IMR-90 (cell line): ENCODE measurements around the gene LLGL2. TPM values are rescaled to one million over a fixed set of nuclear protein-coding genes. Genes with fewer than 3 reads are reported as not detected.

Source experiments
- ATAC-seq: fragments of 200-7000 bp; cut with Tn5 transposase; 2 replicates; pipeline ENCODE4 v1.9.1; 2020; ENCODE audit warnings: low read depth, mild to moderate bottlenecking, moderate library complexity
- BruUV-seq: library from RNA; stranded (reverse); fragments of 400-500 nt; replicated peaks from 2 replicates; lab custom pipeline; 2021; lab: Mats Ljungman, UMichigan
- CTCF ChIA-PET: fragments of 300-600 bp; formaldehyde crosslinking; extraction: SDS; loops from one replicate; lab custom pipeline; 2021; ENCODE audit warnings: antibody characterized with exemption; lab: Yijun Ruan, JAX
- POLR2A ChIA-PET: fragments of 300-600 bp; sonication (Branson Sonifier 250); formaldehyde crosslinking; loops from one replicate; lab custom pipeline; 2022; ENCODE audit warnings: antibody characterized with exemption; ENCODE audit not compliant: unreplicated experiment; lab: Charles Lee
- DNase-seq: peaks from one replicate; pipeline ENCODE4 v3.0.0; 2013
- H2AFZ ChIP-seq: replicated peaks from 2 replicates; pipeline ENCODE3; 2013; ENCODE audit warnings: low read length, mild to moderate bottlenecking; ENCODE audit not compliant: poor library complexity
- H2AK5ac ChIP-seq: 2 replicates; pipeline ENCODE4 v1.6.1; 2013; ENCODE audit warnings: low read depth, low read length, inconsistent platforms
- H2AK9ac ChIP-seq: replicated peaks from 2 replicates; pipeline ENCODE3; 2013; ENCODE audit warnings: mild to moderate bottlenecking, low read depth, low read length, moderate library complexity; ENCODE audit not compliant: poor library complexity
- H2BK120ac ChIP-seq: 2 replicates; pipeline ENCODE4 v1.6.1; 2013; ENCODE audit warnings: low read depth, low read length, inconsistent platforms
- H2BK15ac ChIP-seq: 3 replicates; pipeline ENCODE4 v1.6.1; 2013; ENCODE audit warnings: low read depth, low read length, inconsistent platforms
- H2BK20ac ChIP-seq: 2 replicates; pipeline ENCODE4 v1.6.1; 2013; ENCODE audit warnings: low read depth, mild to moderate bottlenecking, inconsistent platforms, low read length, moderate library complexity
- H2BK5ac ChIP-seq: 2 replicates; pipeline ENCODE4 v1.6.1; 2013; ENCODE audit warnings: mild to moderate bottlenecking, low read depth, low read length, inconsistent platforms; ENCODE audit not compliant: poor library complexity, severe bottlenecking
- H3K14ac ChIP-seq: replicated peaks from 2 replicates; pipeline ENCODE4 v1.6.1; 2013; ENCODE audit warnings: low read depth, low read length, inconsistent platforms
- H3K18ac ChIP-seq: 2 replicates; pipeline ENCODE4 v1.6.1; 2013; ENCODE audit warnings: low read depth, low read length, control low read depth
- H3K23ac ChIP-seq: 2 replicates; pipeline ENCODE4 v1.6.1; 2013; ENCODE audit warnings: low read depth, low read length, inconsistent platforms
- H3K27ac ChIP-seq: 2 replicates; pipeline ENCODE4 v1.5.1; 2013; ENCODE audit warnings: mild to moderate bottlenecking, control low read depth, low read length; ENCODE audit not compliant: insufficient read depth
- H3K27me3 ChIP-seq: 2 replicates; pipeline ENCODE4 v1.6.1; 2013; ENCODE audit warnings: low read length; ENCODE audit not compliant: control insufficient read depth, insufficient read depth
- H3K36me3 ChIP-seq: 2 replicates; pipeline ENCODE4 v1.6.1; 2013; ENCODE audit warnings: low read length, mixed read lengths; ENCODE audit not compliant: control insufficient read depth, insufficient read depth
- H3K4ac ChIP-seq: 2 replicates; pipeline ENCODE4 v1.6.1; 2013; ENCODE audit warnings: low read depth, low read length, inconsistent platforms
- H3K4me1 ChIP-seq: 2 replicates; pipeline ENCODE4 v1.6.1; 2013; ENCODE audit warnings: low read length, mixed read lengths; ENCODE audit not compliant: control insufficient read depth, insufficient read depth
- H3K4me2 ChIP-seq: 2 replicates; pipeline ENCODE4 v1.6.1; 2013; ENCODE audit warnings: low read depth, mild to moderate bottlenecking, control low read depth, low read length, moderate library complexity
- H3K4me3 ChIP-seq: 2 replicates; pipeline ENCODE4 v1.5.1; 2013; ENCODE audit warnings: low read depth, mild to moderate bottlenecking, control low read depth, low read length, moderate library complexity; ENCODE audit not compliant: insufficient read depth
- H3K56ac ChIP-seq: 2 replicates; pipeline ENCODE4 v1.6.1; 2013; ENCODE audit warnings: low read length, inconsistent platforms; ENCODE audit not compliant: insufficient read depth; ENCODE audit errors: extremely low read depth
- H3K79me1 ChIP-seq, 2 experiments: 2 replicates each; pipeline ENCODE4 v1.6.1; 2013; ENCODE audit warnings: low read length in 2 of 2, inconsistent platforms in 1 of 2, low read depth in 1 of 2
- H3K9ac ChIP-seq: 2 replicates; pipeline ENCODE4 v1.6.1; 2013; ENCODE audit warnings: low read depth, low read length, control low read depth
- H3K9me1 ChIP-seq: 2 replicates; pipeline ENCODE4 v1.6.1; 2013; ENCODE audit warnings: low read length, inconsistent platforms; ENCODE audit not compliant: insufficient read depth
- H3K9me3 ChIP-seq: 2 replicates; pipeline ENCODE4 v1.6.1; 2013; ENCODE audit warnings: low read length; ENCODE audit not compliant: control insufficient read depth, insufficient read depth
- H4K20me1 ChIP-seq: 2 replicates; pipeline ENCODE4 v1.6.1; 2013; ENCODE audit warnings: low read length, inconsistent platforms; ENCODE audit not compliant: insufficient read depth
- H4K5ac ChIP-seq: 2 replicates; pipeline ENCODE4 v1.6.1; 2013; ENCODE audit warnings: mild to moderate bottlenecking, low read depth, low read length, control low read depth
- H4K8ac ChIP-seq, 2 experiments: 2 replicates each; pipeline ENCODE4 v1.6.1; 2013; ENCODE audit warnings: low read depth in 2 of 2, low read length in 2 of 2, control low read depth in 1 of 2, inconsistent platforms in 1 of 2
- H4K91ac ChIP-seq: 2 replicates; pipeline ENCODE4 v1.6.1; 2013; ENCODE audit warnings: low read depth, low read length, inconsistent platforms; ENCODE audit not compliant: insufficient read depth
- MXI1 ChIP-seq: IDR thresholded peaks from 2 replicates; pipeline ENCODE4 v1.6.1; 2012; ENCODE audit warnings: low read depth, mild to moderate bottlenecking, low read length, moderate library complexity, borderline replicate concordance
- RFX5 ChIP-seq: IDR thresholded peaks from 2 replicates; pipeline ENCODE4 v1.8.0; 2012; ENCODE audit warnings: low read depth, mild to moderate bottlenecking, low read length, moderate library complexity
- WGBS, 2 experiments: methylation state at CpG; one replicate each; pipeline versions ENCODE4 v1.1.5 to v1.1.7; 2013; ENCODE audit warnings: missing lambda C conversion rate in 2 of 2; ENCODE audit not compliant: insufficient read length in 1 of 2; ENCODE audit errors: extremely low coverage in 2 of 2; 5-methylcytosine and 5-hydroxymethylcytosine counted together
- dilution Hi-C: fragments of 300-500 bp; cut with HindIII; formaldehyde crosslinking; loops from one replicate; pipeline ENCODE4 v1.14.3; 2018; ENCODE audit warnings: low sequenced_read_pairs; ENCODE audit not compliant: unreplicated experiment
- in situ Hi-C: fragments of 300-500 bp; cut with MboI; formaldehyde crosslinking; loops from 3 replicates; pipeline ENCODE4 v1.14.3; 2019; ENCODE audit warnings: low sequenced_read_pairs, inconsistent platforms, mixed read lengths
- intact Hi-C: fragments of 100-400 bp; cut with micrococcal nuclease; formaldehyde crosslinking; loops from 2 replicates; pipeline ENCODE4 v1.10.0; 2022
- polyA plus RNA-seq, 3 experiments: library from polyadenylated mRNA; depleted of rRNA; stranded (reverse); fragments of >200 nt; gene quantifications; 2 replicates each; pipeline ENCODE4 v1.2.3, GENCODE V29; 2012; ENCODE audit warnings: low replicate concordance in 1 of 3
- total RNA-seq: library from RNA; depleted of rRNA; stranded (reverse); fragments of >200 nt; gene quantifications from 2 replicates; pipeline ENCODE4 v1.2.3, GENCODE V29; 2012

Gene LLGL2
- total and polyA plus RNA-seq, 2 of the 4 experiments (the other 2 are of a cell fraction): 0.54 to 0.72 TPM

GRCh38 chr17:75516619-75517296 lies 8.7 kb upstream of the LLGL2 start:
- Histone ChIP-seq H3K27me3 (no peaks in the 10 kb centered on the region), H3K9ac (peak overlapping the region; percentile 37), H2AK5ac (no peak overlapping the region), H3K9me1 (peaks cover 11% of the 10 kb centered on the region; the same call in 1 of the 2 replicates), H3K4me2 (peak overlapping the region; percentile 90), H2AFZ (peak overlapping the region; percentile 99), H3K9me3 (no peaks in the 10 kb centered on the region), H4K20me1 (peaks cover 19% of the 10 kb centered on the region), H2AK9ac (peak overlapping the region; percentile 80), H4K8ac (peak overlapping the region in 1 of 2 experiments; percentile 26; a peak in 1 of 4 replicates), H3K18ac (no peak overlapping the region), H4K5ac (no peak overlapping the region), H3K36me3 (peaks cover 8% of the 10 kb centered on the region; the same call in 1 of the 2 replicates), H2BK120ac (no peak overlapping the region), H3K4me3 (peak overlapping the region; percentile 82), H3K4ac (peak overlapping the region; percentile 13; the same call in 1 of the 2 replicates), H3K4me1 (peaks cover 8% of the 10 kb centered on the region; the same call in 1 of the 2 replicates), H4K91ac (no peak overlapping the region), H3K23ac (peak overlapping the region; percentile 76; the same call in 1 of the 2 replicates), H2BK15ac (no peak overlapping the region), H3K14ac (0 out of 2 replicates have a peak overlapping the region, but pooled peaks have one; percentile 14), H2BK5ac (no peak overlapping the region), H2BK20ac (no peak overlapping the region), H3K27ac (peak overlapping the region; percentile 32; the same call in 1 of the 2 replicates), H3K56ac (no peak overlapping the region), H3K79me1 (peaks cover 32 to 48% of the 10 kb centered on the region in 2 experiments)
- ChIA-PET POLR2A (no interaction called here), CTCF (interaction anchor here (0.6 to 1.1 kb wide), 7 partner anchors 12 to 235 kb away, joined by 3 to 4 read pairs (median 3); partner anchors contain the start of gene TMEM94)
- intact Hi-C loops: loop anchor here (2.0 to 10.0 kb wide), 4 partner anchors 72 to 242 kb away; partner anchors contain the start of genes MIF4GD and SMIM5
- TF ChIP-seq MXI1 (peak; percentile 9; the same call in 1 of the 2 replicates), RFX5 (no peak)
- in situ Hi-C loops: no loop called here
- no peak for DNase-seq
- ATAC-seq: peak; percentile 13
- WGBS, 2 experiments: 3% methylated on average over 21 of the region's 65 CpGs; no CpG with 5 or more reads in 1 of the 2 experiments
- no TSS peak for BruUV-seq
- dilution Hi-C loops: no loop called here
